ENCODE data around the gene HCRT. TPM values are rescaled to one million over a fixed set of nuclear protein-coding genes. Genes with fewer than 3 reads are reported as not detected.

Gene HCRT
- total RNA-seq, 1 donor from 2014 or later = not detected

- Mint-ChIP-seq H3K9me3 (no peaks in the 10 kb centered on the region), H3K27ac (no peak overlapping the region), H3K36me3 (peaks cover 12% of the 10 kb centered on the region), H3K4me3 (no peak overlapping the region), H3K4me1 (no peaks in the 10 kb centered on the region), H3K27me3 (ENCODE audit: insufficient read depth, low read depth) (no peaks in the 10 kb centered on the region)
- Histone ChIP-seq H4K20me1 (ENCODE audit: low read depth) (peaks cover 14% of the 10 kb centered on the region), H3K9me3 (ENCODE audit: low read depth) (no peaks in the 10 kb centered on the region), H3K36me3 (peaks cover 4% of the 10 kb centered on the region), H3K4me2 (no peak overlapping the region), H3K27me3 (no peaks in the 10 kb centered on the region), H3K79me2 (ENCODE audit: low read depth) (peaks cover 48% of the 10 kb centered on the region), H3K27ac (no peak overlapping the region), H2AFZ (replicated peaks) (no peak overlapping the region), H3K4me3 (no peak overlapping the region), H3F3A (ENCODE audit: low read depth) (no peaks in the 10 kb centered on the region), H3K9ac (no peak overlapping the region), H3K4me1 (no peaks in the 10 kb centered on the region)
- TF ChIP-seq CTCF (IDR thresholded peaks at IDR 0.05) (no peak), EZH2phosphoT487 (IDR thresholded peaks at IDR 0.05) (no peak), EZH2 (IDR thresholded peaks at IDR 0.05) (no peak)
- no peak for DNase-seq (ENCODE audit: low spot score)
Measured at GRCh38 chr17:42230225-42230624, 45.0 kb upstream of the HCRT start.

GRCh38 chr17:42227849-42228700, 42.8 kb upstream of the HCRT start:
- H3K9ac ChIP-seq = no peak overlapping the region
- no peaks in the 10 kb centered on the region for H3K4me1 Mint-ChIP-seq
- H3K27ac Mint-ChIP-seq = no peak overlapping the region

GRCh38 chr17:42225646-42226045, 40.4 kb upstream of the HCRT start:
- Histone ChIP-seq H3K4me3 (no peak overlapping the region), H4K20me1 (ENCODE audit: low read depth) (peaks cover 5% of the 10 kb centered on the region), H3K9ac (no peak overlapping the region), H3K4me1 (no peaks in the 10 kb centered on the region), H3K36me3 (no peaks in the 10 kb centered on the region), H3F3A (ENCODE audit: low read depth) (no peaks in the 10 kb centered on the region), H3K4me2 (no peak overlapping the region), H3K27ac (no peak overlapping the region), H2AFZ (replicated peaks) (no peak overlapping the region), H3K27me3 (no peaks in the 10 kb centered on the region), H3K9me3 (ENCODE audit: low read depth) (no peaks in the 10 kb centered on the region), H3K79me2 (ENCODE audit: low read depth) (peaks cover 6% of the 10 kb centered on the region)
- Mint-ChIP-seq H3K9me3 (no peaks in the 10 kb centered on the region), H3K27ac (no peak overlapping the region), H3K36me3 (peaks cover 19% of the 10 kb centered on the region), H3K27me3 (ENCODE audit: insufficient read depth, low read depth) (peaks cover 2% of the 10 kb centered on the region), H3K4me3 (no peak overlapping the region), H3K4me1 (no peaks in the 10 kb centered on the region)
- TF ChIP-seq EZH2phosphoT487 (IDR thresholded peaks at IDR 0.05) (no peak), CTCF (IDR thresholded peaks at IDR 0.05) (no peak), EZH2 (IDR thresholded peaks at IDR 0.05) (no peak)
- no peak for DNase-seq (ENCODE audit: low spot score)

More at GRCh38 chr17:42227849-42228700, 42.8 kb upstream of the HCRT start:
- Histone ChIP-seq H3K4me1 (no peaks in the 10 kb centered on the region), H3K9me3 (ENCODE audit: low read depth) (no peaks in the 10 kb centered on the region), H3K79me2 (ENCODE audit: low read depth) (peaks cover 27% of the 10 kb centered on the region), H3K4me3 (no peak overlapping the region), H3K27me3 (no peaks in the 10 kb centered on the region), H2AFZ (replicated peaks) (no peak overlapping the region), H4K20me1 (ENCODE audit: low read depth) (peaks cover 5% of the 10 kb centered on the region), H3K4me2 (no peak overlapping the region), H3K36me3 (peaks cover 4% of the 10 kb centered on the region), H3K27ac (no peak overlapping the region), H3F3A (ENCODE audit: low read depth) (no peaks in the 10 kb centered on the region)
- H3K4me3 Mint-ChIP-seq = no peak overlapping the region
- no peak for TF ChIP-seq EZH2phosphoT487 (IDR thresholded peaks at IDR 0.05)
- TF ChIP-seq EZH2 (IDR thresholded peaks at IDR 0.05) = no peak
- no peak for TF ChIP-seq CTCF (IDR thresholded peaks at IDR 0.05)
- no peaks in the 10 kb centered on the region for H3K9me3 Mint-ChIP-seq
- H3K27me3 Mint-ChIP-seq (ENCODE audit: insufficient read depth, low read depth) = no peaks in the 10 kb centered on the region
- DNase-seq (ENCODE audit: low spot score) = no peak
- H3K36me3 Mint-ChIP-seq = peaks cover 14% of the 10 kb centered on the region

Measured in neural progenitor cell (in vitro differentiated cells).